A549 (cell line): Measurements from ENCODE around the gene GPR108. TPM values are rescaled to one million over a fixed set of nuclear protein-coding genes. Genes with fewer than 3 reads are reported as not detected.

ENCODE experiments used
- ATAC-seq, 2 experiments: fragments of 200-7000 bp in 1 of 2; fragments of >200 bp in 1 of 2; cut with Nextera tagmentation in 1 of 2; cut with Tn5 transposase in 1 of 2; 3 replicates each; pipeline versions ENCODE4 v1.8.0 to v1.9.1; 2018 to 2020; ENCODE audit warnings: mild to moderate bottlenecking in 1 of 2, moderate library complexity in 1 of 2
- CTCF ChIA-PET: fragments of 300-600 bp; sonication (Branson Sonifier 250); formaldehyde crosslinking; extraction: SDS; loops from one replicate; lab custom pipeline; 2021; ENCODE audit warnings: antibody characterized with exemption, inconsistent platforms; lab: Yijun Ruan, JAX
- POLR2A ChIA-PET: fragments of 350-600 bp; formaldehyde crosslinking; extraction: SDS; loops from one replicate; lab custom pipeline; 2021; ENCODE audit warnings: antibody characterized with exemption, inconsistent platforms; lab: Yijun Ruan, JAX
- DNase-seq, 2 experiments: peaks; one replicate each; pipeline versions ENCODE4 v3.0.0 to v3.0.0-alpha.2; 2011 to 2016; ENCODE audit warnings: low read depth in 1 of 2, low spot score in 1 of 2
- FAIRE-seq: peaks from 2 replicates; lab custom pipeline; 2011; peaks lifted over from hg19 to GRCh38; lab: Jason Lieb, UNC
- H3K27ac ChIP-seq, 2 experiments: fragments of >200 bp; sonication (Bioruptor Twin); formaldehyde crosslinking; 3 replicates each; pipeline ENCODE4 v1.5.1; 2016 to 2017
- H3K4me1 ChIP-seq: fragments of >200 bp; sonication (Bioruptor Twin); formaldehyde crosslinking; 3 replicates; pipeline ENCODE4 v1.6.1; 2016
- H3K4me2 ChIP-seq: fragments of >200 bp; sonication (Bioruptor Twin); formaldehyde crosslinking; 3 replicates; pipeline ENCODE4 v1.6.1; 2016
- H3K4me3 ChIP-seq: fragments of >200 bp; sonication (Bioruptor Twin); formaldehyde crosslinking; 3 replicates; pipeline ENCODE4 v1.5.1; 2016
- H3K9me3 ChIP-seq: fragments of >200 bp; sonication (Bioruptor Twin); formaldehyde crosslinking; 3 replicates; pipeline ENCODE4 v1.6.1; 2016
- ATOH8 ChIP-seq: fragments of 250-450 bp; sonication (Bioruptor Pico); IDR thresholded peaks from 2 replicates; pipeline ENCODE4 v1.5.0; 2020; ENCODE audit warnings: low read depth, mild to moderate bottlenecking, moderate library complexity
- BHLHE40 ChIP-seq: IDR thresholded peaks from 2 replicates; pipeline ENCODE4 v1.6.1; 2012; ENCODE audit warnings: low read depth, low read length, inconsistent platforms
- CHD2 ChIP-seq: fragments of 150-350 bp; IDR thresholded peaks from 2 replicates; pipeline ENCODE4 v1.6.1; 2014; ENCODE audit warnings: low read length; ENCODE audit not compliant: partially characterized antibody
- CHD4 ChIP-seq: fragments of 200-600 bp; sonication (generic); IDR thresholded peaks from 2 replicates; pipeline ENCODE4 v1.6.1; 2016; ENCODE audit warnings: antibody characterized with exemption, mild to moderate bottlenecking, borderline replicate concordance
- CTCF ChIP-seq: fragments of >200 bp; sonication (Bioruptor Twin); formaldehyde crosslinking; IDR thresholded peaks from 3 replicates; pipeline ENCODE4 v1.5.1; 2016
- E2F6 ChIP-seq: IDR thresholded peaks from 2 replicates; pipeline ENCODE4 v1.6.1; 2012; ENCODE audit warnings: low read depth, borderline replicate concordance
- EHMT2 ChIP-seq: fragments of 200-600 bp; sonication (generic); IDR thresholded peaks from 2 replicates; pipeline ENCODE4 v1.6.1; 2016; ENCODE audit warnings: antibody characterized with exemption, low read depth, mild to moderate bottlenecking, moderate library complexity
- EP300 ChIP-seq, 2 experiments: fragments of >200 bp; sonication (Bioruptor Twin); formaldehyde crosslinking; IDR thresholded peaks; 2 replicates in 1 of 2; 3 replicates in 1 of 2; pipeline ENCODE4 v1.6.1; 2016 to 2017
- ESRRA ChIP-seq: fragments of 150-350 bp; IDR thresholded peaks from 2 replicates; pipeline ENCODE4 v1.6.1; 2014; ENCODE audit warnings: mild to moderate bottlenecking, low read length, borderline replicate concordance
- FOSB ChIP-seq: fragments of 250-450 bp; sonication (Bioruptor Pico); IDR thresholded peaks from 2 replicates; pipeline ENCODE4 v1.5.0; 2020; ENCODE audit warnings: mild to moderate bottlenecking, moderate library complexity
- GATA3 ChIP-seq: IDR thresholded peaks from 2 replicates; pipeline ENCODE4 v1.6.1; 2012; ENCODE audit warnings: borderline replicate concordance
- HDAC2 ChIP-seq: fragments of 200-600 bp; sonication (generic); IDR thresholded peaks from 2 replicates; pipeline ENCODE4 v1.6.1; 2016
- HES2 ChIP-seq: fragments of >200 bp; sonication (Bioruptor Twin); formaldehyde crosslinking; IDR thresholded peaks from 2 replicates; pipeline ENCODE4 v1.6.1; 2016
- HOXA7 ChIP-seq: fragments of 250-450 bp; sonication (Bioruptor Pico); IDR thresholded peaks from 2 replicates; pipeline ENCODE4 v1.5.0; 2020; ENCODE audit warnings: mild to moderate bottlenecking, moderate library complexity
- HOXB5 ChIP-seq: fragments of 250-450 bp; sonication (Bioruptor Pico); IDR thresholded peaks from 2 replicates; pipeline ENCODE4 v1.5.0; 2020; ENCODE audit warnings: mild to moderate bottlenecking, moderate library complexity
- JUN ChIP-seq, 2 experiments: fragments of >200 bp; sonication (Bioruptor Twin); formaldehyde crosslinking; IDR thresholded peaks; 2 replicates in 1 of 2; 3 replicates in 1 of 2; pipeline ENCODE4 v1.6.1; 2016 to 2017
- JUNB ChIP-seq: fragments of >200 bp; sonication (Bioruptor Twin); formaldehyde crosslinking; IDR thresholded peaks from 2 replicates; pipeline ENCODE4 v1.6.1; 2016
- MAFK ChIP-seq: fragments of 450-650 bp; IDR thresholded peaks from 2 replicates; pipeline ENCODE4 v1.6.1; 2014; ENCODE audit not compliant: partially characterized antibody
- MAZ ChIP-seq: fragments of 150-350 bp; IDR thresholded peaks from 2 replicates; pipeline ENCODE4 v1.6.1; 2014; ENCODE audit warnings: antibody characterized with exemption, low read depth, low read length, borderline replicate concordance
- NFE2L2 ChIP-seq: fragments of 150-350 bp; conservative IDR thresholded peaks from 2 replicates; pipeline ENCODE4 v1.6.1; 2014; ENCODE audit warnings: low read length
- NPAS2 ChIP-seq: fragments of 250-450 bp; sonication (Bioruptor Pico); IDR thresholded peaks from 2 replicates; pipeline ENCODE4 v1.8.0; 2022; ENCODE audit warnings: mild to moderate bottlenecking, moderate library complexity, borderline replicate concordance
- NR3C1 ChIP-seq: fragments of >200 bp; sonication (Bioruptor Twin); formaldehyde crosslinking; IDR thresholded peaks from 3 replicates; pipeline ENCODE4 v1.6.1; 2017
- PHF8 ChIP-seq: fragments of 200-600 bp; sonication (generic); IDR thresholded peaks from 2 replicates; pipeline ENCODE4 v1.6.1; 2016; ENCODE audit warnings: low read depth, mild to moderate bottlenecking, antibody characterized with exemption, moderate library complexity, borderline replicate concordance
- POLR2AphosphoS2 ChIP-seq: conservative IDR thresholded peaks from 2 replicates; pipeline ENCODE4 v1.6.1; 2012; ENCODE audit warnings: low read length, improper control_type of control experiment, inconsistent platforms
- RAD21 ChIP-seq, 2 experiments: fragments of >200 bp in 1 of 2; sonication (Bioruptor Twin) in 1 of 2; formaldehyde crosslinking in 1 of 2; IDR thresholded peaks in 1 of 2; conservative IDR thresholded peaks in 1 of 2; 2 replicates in 1 of 2; 3 replicates in 1 of 2; pipeline ENCODE4 v1.6.1; 2012 to 2018; ENCODE audit warnings: inconsistent platforms in 1 of 2
- RCOR1 ChIP-seq: fragments of 150-350 bp; IDR thresholded peaks from 2 replicates; pipeline ENCODE4 v1.6.1; 2014; ENCODE audit warnings: antibody characterized with exemption, low read length, low read depth
- REST ChIP-seq: fragments of 200-600 bp; sonication (generic); IDR thresholded peaks from 2 replicates; pipeline ENCODE4 v1.6.1; 2016; ENCODE audit warnings: antibody characterized with exemption, mild to moderate bottlenecking, moderate library complexity
- SMC3 ChIP-seq: fragments of >200 bp; sonication (Bioruptor Twin); formaldehyde crosslinking; IDR thresholded peaks from 3 replicates; pipeline ENCODE4 v1.6.1; 2018; ENCODE audit warnings: inconsistent platforms
- SREBF2 ChIP-seq: fragments of 450-650 bp; IDR thresholded peaks from 2 replicates; pipeline ENCODE4 v1.6.1; 2014; ENCODE audit warnings: mild to moderate bottlenecking, moderate library complexity
- TFCP2L1 ChIP-seq: fragments of 250-450 bp; sonication (Bioruptor Pico); IDR thresholded peaks from 2 replicates; pipeline ENCODE4 v1.5.0; 2021; ENCODE audit warnings: mild to moderate bottlenecking
- TP53 ChIP-seq: fragments of 250-450 bp; sonication (Bioruptor Pico); IDR thresholded peaks from 2 replicates; pipeline ENCODE4 v1.5.0; 2021; ENCODE audit warnings: mild to moderate bottlenecking, moderate library complexity
- ZC3H11A ChIP-seq: fragments of 450-650 bp; IDR thresholded peaks from 2 replicates; pipeline ENCODE4 v1.6.1; 2014; ENCODE audit warnings: antibody characterized with exemption, mild to moderate bottlenecking
- ZFP36 ChIP-seq: fragments of 450-650 bp; IDR thresholded peaks from 2 replicates; pipeline ENCODE4 v1.6.1; 2014; ENCODE audit warnings: borderline replicate concordance; ENCODE audit not compliant: partially characterized antibody
- ZSCAN20 ChIP-seq: fragments of 250-450 bp; sonication (Bioruptor Pico); IDR thresholded peaks from 2 replicates; pipeline ENCODE4 v1.8.0; 2022; ENCODE audit warnings: mild to moderate bottlenecking, moderate library complexity
- WGBS: methylation state at CpG from one replicate; pipeline ENCODE4 v1.1.6; 2017; ENCODE audit errors: missing lambda C conversion rate; 5-methylcytosine and 5-hydroxymethylcytosine counted together
- polyA minus RNA-seq: library from RNA; depleted of rRNA, polyadenylated mRNA; stranded (reverse); fragments of >200 nt; gene quantifications from 2 replicates; pipeline ENCODE4 v1.2.3, GENCODE V29; 2011; rRNA and poly(A)+ RNA removed
- polyA plus RNA-seq, 4 experiments: library from polyadenylated mRNA; depleted of rRNA in 3 of 4; stranded (reverse); fragments of >200 nt; fragmentation: RNase III in 1 of 4; extraction: RNeasy Plus Mini Kit Qiagen cat#74134 plus additional on column Dnase treatment in 1 of 4; gene quantifications; 2 replicates in 3 of 4; 3 replicates in 1 of 4; pipeline ENCODE4 v1.2.3, GENCODE V29; 2011 to 2017

GPR108 gene
- 50.2 and 69.4 TPM in 2 replicates for polyA plus RNA-seq (2011; rRNA removed)
- polyA plus RNA-seq (2012; cell fraction: cytosol; rRNA removed): 41.9 and 44.2 TPM in 2 replicates
- 87.5 and 87.8 TPM in 2 replicates for polyA plus RNA-seq (2012; cell fraction: nucleus; rRNA removed)
- polyA plus RNA-seq (2017; fragmentation: RNase III; extraction: RNeasy Plus Mini Kit Qiagen cat#74134 plus additional on column Dnase treatment): 35.4 to 42.1 TPM (median 36.4 TPM) in 3 replicates
- polyA minus RNA-seq: 66.1 and 88.8 TPM in 2 replicates

GRCh38 chr19:6737284-6737872 lies at the start of gene GPR108:
GPR108 (minus strand) TSS chr19:6737580; CDS start chr19:6737576, 4 bp downstream.
- no peaks in the 10 kb centered on the region for H3K9me3 ChIP-seq
- H3K4me2 ChIP-seq: peak within 1 kb of the TSS; percentile 99
- ChIA-PET CTCF (interaction anchor here (0.6 to 5.0 kb wide), 20 partner anchors 8 to 688 kb away, joined by 3 to 127 read pairs (median 4); partner anchors contain the start of genes C3, SH2D3A and VAV1), POLR2A (interaction anchor here (0.6 to 2.3 kb wide), 5 partner anchors 15 to 207 kb away, joined by 3 to 10 read pairs (median 7); partner anchors contain the start of genes C3 and TNFSF9)
- FAIRE-seq (no peak), ATAC-seq (peak; percentile 62 to 79), DNase-seq (peak; percentile 44 to 99)
- 0% methylated on average over 6 of the region's 55 CpGs for WGBS
- peak within 1 kb of the TSS; percentile 93 for H3K4me3 ChIP-seq
- peak within 1 kb of the TSS; percentile 97 to 98 for H3K27ac ChIP-seq
- H3K4me1 ChIP-seq: peaks cover 28% of the 10 kb centered on the region
- no peak for TF ChIP-seq CHD2
- TF ChIP-seq REST: no peak
- TF ChIP-seq MAFK: no peak
- no peak for TF ChIP-seq FOSB (CRISPR knock-in tag)
- no peak for TF ChIP-seq TFCP2L1
- TF ChIP-seq CTCF: no peak
- no peak for TF ChIP-seq EP300 (IDR thresholded peaks at IDR 0.05)
- TF ChIP-seq ZSCAN20 (CRISPR knock-in tag): no peak
- no peak for TF ChIP-seq HES2
- no peak for TF ChIP-seq RAD21 (conservative IDR thresholded peaks at IDR 0.05 in 1 of 2, IDR thresholded peaks at IDR 0.05 in 1 of 2)
- TF ChIP-seq POLR2AphosphoS2: no peak
- peak; percentile 84 for TF ChIP-seq GATA3
- TF ChIP-seq NFE2L2: no peak
- no peak for TF ChIP-seq NR3C1
- peak; percentile 86 for TF ChIP-seq BHLHE40
- TF ChIP-seq NPAS2 (CRISPR knock-in tag): no peak
- TF ChIP-seq ZC3H11A: no peak
- no peak for TF ChIP-seq HOXA7
- TF ChIP-seq JUNB: no peak
- TF ChIP-seq HOXB5: no peak
- TF ChIP-seq MAZ: peak; percentile 57; the same call in 1 of the 2 replicates
- no peak for TF ChIP-seq TP53
- TF ChIP-seq RCOR1: no peak
- TF ChIP-seq SREBF2: no peak
- TF ChIP-seq JUN (IDR thresholded peaks at IDR 0.05): peak in 1 of 2 experiments; percentile 38; a peak in 2 of 5 replicates
- no peak for TF ChIP-seq ATOH8 (CRISPR knock-in tag)
- no peak for TF ChIP-seq PHF8
- TF ChIP-seq HDAC2: no peak
- no peak for TF ChIP-seq SMC3
- no peak for TF ChIP-seq E2F6
- TF ChIP-seq CHD4: no peak
- no peak for TF ChIP-seq ESRRA
- no peak for TF ChIP-seq ZFP36
- no peak for TF ChIP-seq EHMT2
